WTC11 (cell line): ENCODE results near the gene GNAI1. TPM values are rescaled to one million over a fixed set of nuclear protein-coding genes. Genes with fewer than 3 reads are reported as not detected.

ENCODE experiments used
- ATAC-seq: fragments of 200-7000 bp; cut with Tn5 transposase; 2 replicates; pipeline ENCODE4 v1.10.0; 2021; ENCODE audit warnings: mild to moderate bottlenecking, moderate library complexity
- CTCF ChIA-PET: fragments of 300-600 bp; sonication (Branson Sonifier 250); formaldehyde crosslinking; loops from one replicate; lab custom pipeline; 2021; ENCODE audit warnings: antibody characterized with exemption; lab: Charles Lee
- POLR2A ChIA-PET: fragments of 350-600 bp; sonication (Branson Sonifier 250); formaldehyde crosslinking; loops from one replicate; lab custom pipeline; 2021; ENCODE audit warnings: antibody characterized with exemption; lab: Charles Lee
- DNase-seq: peaks from one replicate; pipeline ENCODE4 v3.0.0; 2021; ENCODE audit warnings: low spot score
- H3K27ac Mint-ChIP-seq: 2 replicates; pipeline ENCODE4 v1.8.0; 2021; ENCODE audit warnings: mixed read lengths
- H3K27me3 Mint-ChIP-seq: 2 replicates; pipeline ENCODE4 v1.8.0; 2021; ENCODE audit warnings: low read depth, mild to moderate bottlenecking, moderate library complexity, mixed read lengths
- H3K36me3 Mint-ChIP-seq: 2 replicates; pipeline ENCODE4 v1.8.0; 2021; ENCODE audit warnings: mixed read lengths
- H3K4me1 Mint-ChIP-seq: 2 replicates; pipeline ENCODE4 v1.8.0; 2022; ENCODE audit warnings: mixed read lengths
- H3K4me3 Mint-ChIP-seq: 2 replicates; pipeline ENCODE4 v1.8.0; 2021; ENCODE audit warnings: mild to moderate bottlenecking, moderate library complexity, mixed read lengths
- H3K9me3 Mint-ChIP-seq: 2 replicates; pipeline ENCODE4 v1.8.0; 2021; ENCODE audit warnings: mixed read lengths
- ELF4 ChIP-seq: sonication (generic); formaldehyde crosslinking; IDR thresholded peaks from 2 replicates; pipeline ENCODE4 v1.8.1; 2022; ENCODE audit warnings: low read depth, mild to moderate bottlenecking, moderate library complexity, missing genetic modification reagents
- ESRRA ChIP-seq: sonication (generic); formaldehyde crosslinking; IDR thresholded peaks from 2 replicates; pipeline ENCODE4 v1.8.1; 2022; ENCODE audit warnings: mild to moderate bottlenecking, missing genetic modification reagents, borderline replicate concordance
- ETV6 ChIP-seq: sonication (generic); formaldehyde crosslinking; IDR thresholded peaks from 2 replicates; pipeline ENCODE4 v1.8.1; 2022; ENCODE audit warnings: mild to moderate bottlenecking, missing genetic modification reagents
- FOXP1 ChIP-seq: sonication (generic); formaldehyde crosslinking; IDR thresholded peaks from 2 replicates; pipeline ENCODE4 v1.8.0; 2022; ENCODE audit warnings: missing genetic modification reagents, mild to moderate bottlenecking, moderate library complexity, borderline replicate concordance
- GTF2I ChIP-seq: fragments of 250-450 bp; sonication (Bioruptor Pico); conservative IDR thresholded peaks from 2 replicates; pipeline ENCODE4 v1.4.0; 2021; ENCODE audit warnings: mild to moderate bottlenecking
- NFATC4 ChIP-seq: fragments of 250-450 bp; sonication (Bioruptor Pico); IDR thresholded peaks from 2 replicates; pipeline ENCODE4 v1.9.0; 2021; ENCODE audit warnings: mild to moderate bottlenecking
- NFE2L1 ChIP-seq: sonication (generic); formaldehyde crosslinking; IDR thresholded peaks from 2 replicates; pipeline ENCODE4 v1.8.1; 2023; ENCODE audit warnings: missing genetic modification reagents
- NR1H2 ChIP-seq: sonication (generic); formaldehyde crosslinking; IDR thresholded peaks from 2 replicates; pipeline ENCODE4 v1.9.0; 2021; ENCODE audit warnings: mild to moderate bottlenecking, moderate library complexity, missing genetic modification reagents
- PRRX2 ChIP-seq: fragments of 250-450 bp; sonication (Bioruptor Pico); IDR thresholded peaks from 2 replicates; pipeline ENCODE4 v1.8.0; 2021; ENCODE audit warnings: mild to moderate bottlenecking
- RORB ChIP-seq: fragments of 250-450 bp; sonication (Bioruptor Pico); IDR thresholded peaks from 2 replicates; pipeline ENCODE4 v1.9.0; 2021; ENCODE audit warnings: mild to moderate bottlenecking
- SMAD4 ChIP-seq: sonication (generic); formaldehyde crosslinking; IDR thresholded peaks from 2 replicates; pipeline ENCODE4 v1.8.0; 2022; ENCODE audit warnings: mild to moderate bottlenecking, missing genetic modification reagents
- SP1 ChIP-seq: sonication (generic); formaldehyde crosslinking; conservative IDR thresholded peaks from 2 replicates; pipeline ENCODE4 v1.8.1; 2022; ENCODE audit warnings: missing genetic modification reagents
- TEAD4 ChIP-seq: sonication (generic); formaldehyde crosslinking; IDR thresholded peaks from 2 replicates; pipeline ENCODE4 v1.8.0; 2022; ENCODE audit warnings: mild to moderate bottlenecking, missing genetic modification reagents
- ZNF121 ChIP-seq: sonication (generic); formaldehyde crosslinking; IDR thresholded peaks from 2 replicates; pipeline ENCODE4 v1.8.0; 2023; ENCODE audit warnings: missing genetic modification reagents
- ZNF138 ChIP-seq: sonication (generic); formaldehyde crosslinking; conservative IDR thresholded peaks from 2 replicates; pipeline ENCODE4 v1.8.1; 2022; ENCODE audit warnings: mild to moderate bottlenecking, moderate library complexity, missing genetic modification reagents
- ZNF317 ChIP-seq: sonication (generic); formaldehyde crosslinking; IDR thresholded peaks from 2 replicates; pipeline ENCODE4 v1.8.1; 2023; ENCODE audit warnings: low read depth, mild to moderate bottlenecking, moderate library complexity, missing genetic modification reagents, borderline replicate concordance
- ZNF396 ChIP-seq: fragments of 250-450 bp; sonication (Bioruptor Pico); IDR thresholded peaks from 2 replicates; pipeline ENCODE4 v1.8.0; 2021; ENCODE audit warnings: mild to moderate bottlenecking, moderate library complexity, borderline replicate concordance
- total RNA-seq: library from RNA; stranded (reverse); gene quantifications from 3 replicates; pipeline ENCODE4 v1.2.3, GENCODE V29; 2021
- TF ChIP-seq, protein P1 (sequence below): fragments of 250-450 bp; sonication (Bioruptor Pico); IDR thresholded peaks from 2 replicates; pipeline ENCODE4 v1.9.0; 2021; ENCODE audit warnings: mild to moderate bottlenecking
- TF ChIP-seq, protein P2 (sequence below): fragments of 250-450 bp; sonication (Bioruptor Pico); IDR thresholded peaks from 2 replicates; pipeline ENCODE4 v1.9.0; 2021; ENCODE audit warnings: mild to moderate bottlenecking
- TF ChIP-seq, protein P3 (sequence below): sonication (generic); formaldehyde crosslinking; IDR thresholded peaks from 2 replicates; pipeline ENCODE4 v1.8.0; 2022; ENCODE audit warnings: mild to moderate bottlenecking, missing genetic modification reagents
- TF ChIP-seq, protein P4 (sequence below): sonication (generic); formaldehyde crosslinking; IDR thresholded peaks from 2 replicates; pipeline ENCODE4 v1.8.1; 2023; ENCODE audit warnings: mild to moderate bottlenecking, missing genetic modification reagents
- TF ChIP-seq, protein P5 (sequence below): sonication (generic); formaldehyde crosslinking; IDR thresholded peaks from 2 replicates; pipeline ENCODE4 v1.8.0; 2022; ENCODE audit warnings: mild to moderate bottlenecking, missing genetic modification reagents
- TF ChIP-seq, protein P6 (sequence below): fragments of 250-450 bp; sonication (Bioruptor Pico); IDR thresholded peaks from 2 replicates; pipeline ENCODE4 v1.9.0; 2021; ENCODE audit warnings: mild to moderate bottlenecking, borderline replicate concordance

The GNAI1 gene
- total RNA-seq, 1 experiment from 2014 or later: 26.7 TPM

DNA sequence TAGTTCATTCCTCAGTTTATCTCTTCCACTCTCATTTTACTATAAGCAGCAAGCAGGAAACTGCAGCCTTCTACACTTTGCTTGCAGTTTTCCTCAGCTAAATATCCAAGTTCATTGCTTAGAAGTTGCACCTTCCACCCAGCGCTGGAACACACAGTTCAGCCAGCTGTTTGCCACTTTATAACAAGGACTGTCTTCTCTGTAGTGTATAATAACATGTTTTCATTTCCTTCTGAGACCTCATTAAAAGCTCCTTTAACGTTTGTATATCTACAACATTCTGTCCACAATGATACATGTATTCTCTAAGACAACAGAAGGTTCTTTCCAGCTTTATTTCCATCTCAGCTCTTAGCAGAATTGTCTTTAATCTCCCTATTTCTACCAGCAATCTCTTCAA lies 74.1 kb downstream of the GNAI1 start:
- H3K27ac Mint-ChIP-seq: peak overlapping the region; percentile 24; the same call in 1 of the 2 replicates
- no peaks in the 10 kb centered on the region for H3K9me3 Mint-ChIP-seq
- H3K27me3 Mint-ChIP-seq: no peaks in the 10 kb centered on the region
- peaks cover 27% of the 10 kb centered on the region for H3K36me3 Mint-ChIP-seq
- TF ChIP-seq, protein P1, sequence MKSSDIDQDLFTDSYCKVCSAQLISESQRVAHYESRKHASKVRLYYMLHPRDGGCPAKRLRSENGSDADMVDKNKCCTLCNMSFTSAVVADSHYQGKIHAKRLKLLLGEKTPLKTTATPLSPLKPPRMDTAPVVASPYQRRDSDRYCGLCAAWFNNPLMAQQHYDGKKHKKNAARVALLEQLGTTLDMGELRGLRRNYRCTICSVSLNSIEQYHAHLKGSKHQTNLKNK (CRISPR knock-in tag): no peak
- TF ChIP-seq GTF2I (CRISPR knock-in tag): no peak
- TF ChIP-seq SP1 (CRISPR knock-in tag): no peak
- no peak for TF ChIP-seq ZNF317
- no peak overlapping the region for H3K4me3 Mint-ChIP-seq
- H3K4me1 Mint-ChIP-seq: no peaks in the 10 kb centered on the region
- POLR2A ChIA-PET: no interaction called here
- CTCF ChIA-PET: interaction anchor here (0.8 kb wide), 1 partner anchor 26 kb away, joined by 3 read pairs; no protein-coding TSS in a partner anchor
- ATAC-seq (no peak), DNase-seq (no peak)

DNA sequence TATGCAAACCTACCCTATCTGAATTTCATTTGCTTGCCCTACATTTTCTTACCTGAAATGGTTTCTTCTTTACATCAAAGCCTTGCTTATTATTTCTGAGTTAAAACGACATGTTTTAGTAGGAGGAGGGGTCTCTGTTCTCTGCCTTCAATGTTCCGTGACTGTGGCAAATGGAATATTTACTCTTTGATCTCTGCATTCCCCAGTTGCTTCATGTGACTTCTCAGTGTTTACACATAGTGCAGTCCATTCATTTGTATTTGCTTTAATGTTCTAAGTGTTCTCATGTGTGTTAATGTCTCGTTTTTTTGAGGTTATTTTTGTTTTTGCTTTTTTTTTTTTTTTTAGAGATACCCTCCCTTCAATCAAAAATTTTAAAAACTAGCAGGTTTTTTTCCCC lies 75.8 kb downstream of the GNAI1 start:
- Mint-ChIP-seq H3K27ac (no peak overlapping the region), H3K9me3 (no peaks in the 10 kb centered on the region), H3K36me3 (peaks cover 22% of the 10 kb centered on the region), H3K4me1 (no peaks in the 10 kb centered on the region), H3K27me3 (no peaks in the 10 kb centered on the region), H3K4me3 (no peak overlapping the region)
- TF ChIP-seq PRRX2 (no peak), NR1H2 (CRISPR knock-in tag) (no peak), NFATC4 (no peak), ZNF396 (CRISPR knock-in tag) (no peak), ELF4 (no peak), SMAD4 (CRISPR knock-in tag) (no peak), GTF2I (CRISPR knock-in tag) (no peak), ZNF121 (no peak), RORB (CRISPR knock-in tag) (no peak), FOXP1 (CRISPR knock-in tag) (no peak), TEAD4 (no peak)
- TF ChIP-seq, protein P2, sequence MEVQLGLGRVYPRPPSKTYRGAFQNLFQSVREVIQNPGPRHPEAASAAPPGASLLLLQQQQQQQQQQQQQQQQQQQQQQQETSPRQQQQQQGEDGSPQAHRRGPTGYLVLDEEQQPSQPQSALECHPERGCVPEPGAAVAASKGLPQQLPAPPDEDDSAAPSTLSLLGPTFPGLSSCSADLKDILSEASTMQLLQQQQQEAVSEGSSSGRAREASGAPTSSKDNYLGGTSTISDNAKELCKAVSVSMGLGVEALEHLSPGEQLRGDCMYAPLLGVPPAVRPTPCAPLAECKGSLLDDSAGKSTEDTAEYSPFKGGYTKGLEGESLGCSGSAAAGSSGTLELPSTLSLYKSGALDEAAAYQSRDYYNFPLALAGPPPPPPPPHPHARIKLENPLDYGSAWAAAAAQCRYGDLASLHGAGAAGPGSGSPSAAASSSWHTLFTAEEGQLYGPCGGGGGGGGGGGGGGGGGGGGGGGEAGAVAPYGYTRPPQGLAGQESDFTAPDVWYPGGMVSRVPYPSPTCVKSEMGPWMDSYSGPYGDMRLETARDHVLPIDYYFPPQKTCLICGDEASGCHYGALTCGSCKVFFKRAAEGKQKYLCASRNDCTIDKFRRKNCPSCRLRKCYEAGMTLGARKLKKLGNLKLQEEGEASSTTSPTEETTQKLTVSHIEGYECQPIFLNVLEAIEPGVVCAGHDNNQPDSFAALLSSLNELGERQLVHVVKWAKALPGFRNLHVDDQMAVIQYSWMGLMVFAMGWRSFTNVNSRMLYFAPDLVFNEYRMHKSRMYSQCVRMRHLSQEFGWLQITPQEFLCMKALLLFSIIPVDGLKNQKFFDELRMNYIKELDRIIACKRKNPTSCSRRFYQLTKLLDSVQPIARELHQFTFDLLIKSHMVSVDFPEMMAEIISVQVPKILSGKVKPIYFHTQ (CRISPR knock-in tag): no peak
- TF ChIP-seq, protein P1 (CRISPR knock-in tag): no peak
- TF ChIP-seq, protein P3, sequence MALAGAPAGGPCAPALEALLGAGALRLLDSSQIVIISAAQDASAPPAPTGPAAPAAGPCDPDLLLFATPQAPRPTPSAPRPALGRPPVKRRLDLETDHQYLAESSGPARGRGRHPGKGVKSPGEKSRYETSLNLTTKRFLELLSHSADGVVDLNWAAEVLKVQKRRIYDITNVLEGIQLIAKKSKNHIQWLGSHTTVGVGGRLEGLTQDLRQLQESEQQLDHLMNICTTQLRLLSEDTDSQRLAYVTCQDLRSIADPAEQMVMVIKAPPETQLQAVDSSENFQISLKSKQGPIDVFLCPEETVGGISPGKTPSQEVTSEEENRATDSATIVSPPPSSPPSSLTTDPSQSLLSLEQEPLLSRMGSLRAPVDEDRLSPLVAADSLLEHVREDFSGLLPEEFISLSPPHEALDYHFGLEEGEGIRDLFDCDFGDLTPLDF (CRISPR knock-in tag): no peak
- ATAC-seq (no peak), DNase-seq (no peak)
- CTCF ChIA-PET: no interaction called here
- POLR2A ChIA-PET: no interaction called here

DNA sequence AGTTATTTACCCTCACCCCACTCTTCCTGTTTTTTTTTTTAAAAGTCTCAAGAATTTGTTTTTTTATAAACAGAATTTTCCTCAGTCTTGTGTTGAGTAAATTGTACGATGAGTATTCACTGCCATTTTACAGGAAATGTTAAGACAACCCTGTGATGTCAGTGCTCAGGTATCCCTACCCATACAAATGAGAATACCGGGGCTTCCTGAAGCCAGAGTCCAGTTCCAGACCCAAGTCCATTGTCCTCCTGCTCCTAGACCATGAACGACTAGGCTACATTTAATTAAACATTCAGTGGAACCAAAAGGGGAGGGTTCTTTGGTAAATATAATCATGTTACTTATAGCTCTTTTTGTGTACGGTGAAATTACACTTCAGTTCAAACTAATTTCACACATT lies 79.2 kb downstream of the GNAI1 start:
- DNase-seq (no peak), ATAC-seq (no peak)
- H3K4me1 Mint-ChIP-seq: no peaks in the 10 kb centered on the region
- H3K27ac Mint-ChIP-seq: no peak overlapping the region
- no peaks in the 10 kb centered on the region for H3K27me3 Mint-ChIP-seq
- ChIA-PET CTCF (no interaction called here), POLR2A (no interaction called here)
- H3K9me3 Mint-ChIP-seq: no peaks in the 10 kb centered on the region
- H3K4me3 Mint-ChIP-seq: no peak overlapping the region
- H3K36me3 Mint-ChIP-seq: peaks cover 22% of the 10 kb centered on the region
- TF ChIP-seq, protein P4, sequence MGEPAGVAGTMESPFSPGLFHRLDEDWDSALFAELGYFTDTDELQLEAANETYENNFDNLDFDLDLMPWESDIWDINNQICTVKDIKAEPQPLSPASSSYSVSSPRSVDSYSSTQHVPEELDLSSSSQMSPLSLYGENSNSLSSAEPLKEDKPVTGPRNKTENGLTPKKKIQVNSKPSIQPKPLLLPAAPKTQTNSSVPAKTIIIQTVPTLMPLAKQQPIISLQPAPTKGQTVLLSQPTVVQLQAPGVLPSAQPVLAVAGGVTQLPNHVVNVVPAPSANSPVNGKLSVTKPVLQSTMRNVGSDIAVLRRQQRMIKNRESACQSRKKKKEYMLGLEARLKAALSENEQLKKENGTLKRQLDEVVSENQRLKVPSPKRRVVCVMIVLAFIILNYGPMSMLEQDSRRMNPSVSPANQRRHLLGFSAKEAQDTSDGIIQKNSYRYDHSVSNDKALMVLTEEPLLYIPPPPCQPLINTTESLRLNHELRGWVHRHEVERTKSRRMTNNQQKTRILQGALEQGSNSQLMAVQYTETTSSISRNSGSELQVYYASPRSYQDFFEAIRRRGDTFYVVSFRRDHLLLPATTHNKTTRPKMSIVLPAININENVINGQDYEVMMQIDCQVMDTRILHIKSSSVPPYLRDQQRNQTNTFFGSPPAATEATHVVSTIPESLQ (CRISPR knock-in tag): no peak
- TF ChIP-seq, protein P5, sequence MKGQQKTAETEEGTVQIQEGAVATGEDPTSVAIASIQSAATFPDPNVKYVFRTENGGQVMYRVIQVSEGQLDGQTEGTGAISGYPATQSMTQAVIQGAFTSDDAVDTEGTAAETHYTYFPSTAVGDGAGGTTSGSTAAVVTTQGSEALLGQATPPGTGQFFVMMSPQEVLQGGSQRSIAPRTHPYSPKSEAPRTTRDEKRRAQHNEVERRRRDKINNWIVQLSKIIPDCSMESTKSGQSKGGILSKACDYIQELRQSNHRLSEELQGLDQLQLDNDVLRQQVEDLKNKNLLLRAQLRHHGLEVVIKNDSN (CRISPR knock-in tag): no peak
- no peak for TF ChIP-seq NFE2L1
- TF ChIP-seq ESRRA (CRISPR knock-in tag): no peak
- TF ChIP-seq ZNF138: no peak
- TF ChIP-seq, protein P6, sequence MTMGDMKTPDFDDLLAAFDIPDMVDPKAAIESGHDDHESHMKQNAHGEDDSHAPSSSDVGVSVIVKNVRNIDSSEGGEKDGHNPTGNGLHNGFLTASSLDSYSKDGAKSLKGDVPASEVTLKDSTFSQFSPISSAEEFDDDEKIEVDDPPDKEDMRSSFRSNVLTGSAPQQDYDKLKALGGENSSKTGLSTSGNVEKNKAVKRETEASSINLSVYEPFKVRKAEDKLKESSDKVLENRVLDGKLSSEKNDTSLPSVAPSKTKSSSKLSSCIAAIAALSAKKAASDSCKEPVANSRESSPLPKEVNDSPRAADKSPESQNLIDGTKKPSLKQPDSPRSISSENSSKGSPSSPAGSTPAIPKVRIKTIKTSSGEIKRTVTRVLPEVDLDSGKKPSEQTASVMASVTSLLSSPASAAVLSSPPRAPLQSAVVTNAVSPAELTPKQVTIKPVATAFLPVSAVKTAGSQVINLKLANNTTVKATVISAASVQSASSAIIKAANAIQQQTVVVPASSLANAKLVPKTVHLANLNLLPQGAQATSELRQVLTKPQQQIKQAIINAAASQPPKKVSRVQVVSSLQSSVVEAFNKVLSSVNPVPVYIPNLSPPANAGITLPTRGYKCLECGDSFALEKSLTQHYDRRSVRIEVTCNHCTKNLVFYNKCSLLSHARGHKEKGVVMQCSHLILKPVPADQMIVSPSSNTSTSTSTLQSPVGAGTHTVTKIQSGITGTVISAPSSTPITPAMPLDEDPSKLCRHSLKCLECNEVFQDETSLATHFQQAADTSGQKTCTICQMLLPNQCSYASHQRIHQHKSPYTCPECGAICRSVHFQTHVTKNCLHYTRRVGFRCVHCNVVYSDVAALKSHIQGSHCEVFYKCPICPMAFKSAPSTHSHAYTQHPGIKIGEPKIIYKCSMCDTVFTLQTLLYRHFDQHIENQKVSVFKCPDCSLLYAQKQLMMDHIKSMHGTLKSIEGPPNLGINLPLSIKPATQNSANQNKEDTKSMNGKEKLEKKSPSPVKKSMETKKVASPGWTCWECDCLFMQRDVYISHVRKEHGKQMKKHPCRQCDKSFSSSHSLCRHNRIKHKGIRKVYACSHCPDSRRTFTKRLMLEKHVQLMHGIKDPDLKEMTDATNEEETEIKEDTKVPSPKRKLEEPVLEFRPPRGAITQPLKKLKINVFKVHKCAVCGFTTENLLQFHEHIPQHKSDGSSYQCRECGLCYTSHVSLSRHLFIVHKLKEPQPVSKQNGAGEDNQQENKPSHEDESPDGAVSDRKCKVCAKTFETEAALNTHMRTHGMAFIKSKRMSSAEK (CRISPR knock-in tag): no peak
- TF ChIP-seq ETV6 (CRISPR knock-in tag): no peak
- TF ChIP-seq ELF4: no peak
